IPS-15b (cell line): ENCODE data around the gene MYO7B.

ENCODE experiments used
- H3K27me3 ChIP-seq: one replicate; pipeline ENCODE4 v1.6.1; 2013; ENCODE audit warnings: low read length; ENCODE audit not compliant: control insufficient read depth, insufficient read depth
- H3K36me3 ChIP-seq: one replicate; pipeline ENCODE4 v1.6.1; 2013; ENCODE audit warnings: low read length; ENCODE audit not compliant: control insufficient read depth, insufficient read depth
- H3K4me1 ChIP-seq: one replicate; pipeline ENCODE4 v1.6.1; 2013; ENCODE audit warnings: mild to moderate bottlenecking, low read length; ENCODE audit not compliant: control insufficient read depth, insufficient read depth
- H3K4me3 ChIP-seq: one replicate; pipeline ENCODE4 v1.5.1; 2013; ENCODE audit warnings: low read depth, low read length
- H3K9ac ChIP-seq: one replicate; pipeline ENCODE4 v1.6.1; 2013; ENCODE audit warnings: low read depth, mild to moderate bottlenecking, low read length
- H3K9me3 ChIP-seq: one replicate; pipeline ENCODE4 v1.6.1; 2013; ENCODE audit warnings: mild to moderate bottlenecking, low read length; ENCODE audit not compliant: control insufficient read depth, insufficient read depth

Gene MYO7B

DNA sequence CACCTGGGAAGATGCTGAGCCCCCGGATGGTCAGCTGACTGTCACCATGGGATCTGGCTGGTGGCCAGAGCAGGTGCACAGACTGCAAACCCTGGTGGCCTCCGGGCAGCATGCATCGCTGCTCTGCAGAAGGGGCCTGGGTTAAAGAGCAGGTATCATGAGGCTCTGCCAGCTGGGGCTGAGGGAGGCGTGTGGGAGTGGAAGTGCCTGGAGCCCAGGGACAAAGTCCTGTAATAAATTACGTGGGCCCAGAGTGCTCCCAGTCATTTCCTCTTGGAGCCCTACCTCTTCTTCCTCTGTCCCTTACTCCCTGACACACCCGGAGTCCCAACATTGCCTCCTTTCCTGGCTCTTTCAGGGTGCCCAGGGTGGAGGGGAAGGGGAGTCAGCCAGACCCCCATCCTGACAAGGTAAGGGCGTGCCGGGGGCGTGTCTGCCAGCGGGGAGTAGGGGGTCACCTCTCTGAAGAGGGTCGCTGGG is at the start of gene MYO7B:
MYO7B (plus strand) TSS at position 262 of the 480 bp plus-strand sequence. CDS start 24,040 bp downstream, outside the sequence.
- no peak within 1 kb of the TSS for H3K4me3 ChIP-seq
- no peaks in the 10 kb centered on the region for H3K9me3 ChIP-seq
- H3K4me1 ChIP-seq, result no peaks in the 10 kb centered on the region
- no peaks in the 10 kb centered on the region for H3K36me3 ChIP-seq
- no peak within 1 kb of the TSS for H3K9ac ChIP-seq
- H3K27me3 ChIP-seq, result no peaks in the 10 kb centered on the region

DNA sequence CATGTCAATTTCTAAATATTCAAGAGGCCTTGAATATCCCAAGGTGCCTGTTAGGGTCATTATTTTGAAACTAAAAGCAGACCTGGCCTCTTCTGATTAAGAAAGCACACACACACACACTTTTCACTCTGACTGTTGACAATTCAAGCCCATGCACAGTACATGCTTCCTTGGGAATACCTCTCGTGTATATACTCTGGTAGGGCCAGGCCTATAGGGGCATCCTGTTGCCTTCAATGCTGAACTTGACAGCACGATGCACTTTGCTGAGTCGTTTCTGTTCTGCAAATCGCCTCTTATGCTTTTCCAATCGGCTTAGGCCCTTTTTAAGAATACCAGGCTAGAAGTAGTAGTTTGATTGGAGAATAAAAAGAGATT is 49.8 kb upstream of the MYO7B start:
- Histone ChIP-seq H3K9me3 (no peaks in the 10 kb centered on the region), H3K9ac (no peak overlapping the region), H3K36me3 (peaks cover 41% of the 10 kb centered on the region), H3K4me3 (no peak overlapping the region), H3K27me3 (no peaks in the 10 kb centered on the region), H3K4me1 (peaks cover 3% of the 10 kb centered on the region)

DNA sequence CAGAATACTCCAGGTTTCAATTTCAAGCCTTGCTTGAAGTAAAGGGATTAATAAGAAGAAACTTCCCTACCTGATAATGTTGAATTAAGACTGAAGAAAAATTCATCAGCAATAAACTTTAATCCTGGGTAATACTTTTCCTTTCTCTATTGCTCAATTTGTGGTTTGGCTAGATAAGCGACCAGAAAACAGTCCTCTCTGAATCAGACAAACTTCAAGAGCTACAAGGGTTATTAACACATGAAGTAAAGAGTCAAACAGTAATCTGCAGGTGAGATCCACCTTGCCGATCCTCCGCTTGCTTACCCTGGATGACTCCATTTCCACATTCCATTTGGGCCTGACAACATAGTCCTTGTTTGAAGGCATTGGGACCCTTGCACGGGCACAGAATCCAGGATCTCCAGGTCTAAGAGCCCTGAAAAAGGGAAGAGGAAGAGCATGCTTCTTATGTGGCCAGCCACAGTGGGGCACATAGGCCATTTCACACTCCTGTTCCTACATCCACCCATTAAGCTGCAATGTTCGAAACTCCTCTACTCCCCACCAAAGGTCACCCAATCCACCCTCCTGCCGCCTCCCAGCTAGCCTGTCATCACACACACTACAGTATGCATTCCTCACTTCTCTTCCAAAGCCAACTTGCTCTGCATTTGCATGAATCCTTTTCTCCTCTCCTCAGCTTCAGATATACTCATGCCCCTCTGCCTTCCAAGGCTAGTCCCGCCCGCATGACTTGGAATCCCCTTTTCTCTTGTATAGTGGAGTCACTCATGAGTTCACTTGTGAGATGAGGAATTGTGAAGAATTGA is 49.0 kb upstream of the MYO7B start:
- H3K27me3 ChIP-seq, result no peaks in the 10 kb centered on the region
- H3K4me1 ChIP-seq, result no peaks in the 10 kb centered on the region
- no peak overlapping the region for H3K9ac ChIP-seq
- no peaks in the 10 kb centered on the region for H3K9me3 ChIP-seq
- no peak overlapping the region for H3K4me3 ChIP-seq
- peaks cover 41% of the 10 kb centered on the region for H3K36me3 ChIP-seq

- Histone ChIP-seq H3K9me3 (no peaks in the 10 kb centered on the region), H3K4me3 (no peak overlapping the region), H3K27me3 (no peaks in the 10 kb centered on the region), H3K36me3 (peaks cover 37% of the 10 kb centered on the region), H3K4me1 (no peaks in the 10 kb centered on the region), H3K9ac (no peak overlapping the region)
Observed at GRCh38 chr2:127490283-127490682, 45.2 kb upstream of the MYO7B start.

DNA sequence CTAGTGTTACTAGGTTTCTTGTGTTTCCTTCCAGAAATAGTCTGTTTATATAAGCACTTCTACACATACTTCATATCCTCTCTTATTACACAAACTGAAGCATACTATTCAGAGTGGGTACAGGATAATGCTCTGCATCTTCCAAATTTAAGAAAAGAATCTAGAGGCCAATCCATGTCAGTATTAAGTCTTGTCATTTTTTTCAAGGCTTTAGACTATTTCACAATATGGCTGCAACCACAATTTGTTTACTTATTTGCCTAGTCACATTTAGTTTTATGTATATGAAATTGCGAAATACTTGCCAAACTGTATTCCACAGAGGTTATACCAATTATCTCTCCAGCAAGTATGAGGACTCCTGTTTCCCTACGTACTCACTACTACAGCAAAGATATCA is 37.1 kb upstream of the MYO7B start:
- no peaks in the 10 kb centered on the region for H3K9me3 ChIP-seq
- no peak overlapping the region for H3K9ac ChIP-seq
- H3K36me3 ChIP-seq, result peaks cover 7% of the 10 kb centered on the region

DNA sequence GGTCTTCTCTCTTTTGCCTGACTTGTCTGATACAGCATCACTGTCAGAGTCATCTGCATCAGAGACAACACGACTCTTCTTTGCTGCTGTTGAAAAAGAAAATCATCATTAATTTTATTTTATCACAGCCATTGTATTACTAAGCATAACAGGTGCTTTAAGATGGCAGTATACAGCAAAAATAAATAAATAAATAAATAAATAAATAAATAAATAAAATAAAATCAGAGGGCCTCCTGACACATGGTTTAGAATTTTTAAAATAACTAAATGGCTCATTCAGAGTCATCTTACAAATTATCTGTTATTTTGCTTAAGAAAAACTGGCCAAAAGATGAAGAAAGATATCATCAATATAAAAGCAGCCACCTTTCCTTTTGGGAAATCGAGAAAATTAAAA is 32.0 kb upstream of the MYO7B start:
- Histone ChIP-seq H3K27me3 (no peaks in the 10 kb centered on the region), H3K4me3 (no peak overlapping the region), H3K36me3 (peaks cover 17% of the 10 kb centered on the region), H3K4me1 (no peaks in the 10 kb centered on the region), H3K9ac (no peak overlapping the region), H3K9me3 (no peaks in the 10 kb centered on the region)

More for the DNA sequence above, 37.1 kb upstream of the MYO7B start:
- H3K4me3 ChIP-seq, result no peak overlapping the region
- H3K27me3 ChIP-seq, result no peaks in the 10 kb centered on the region
- H3K4me1 ChIP-seq, result no peaks in the 10 kb centered on the region

- Histone ChIP-seq H3K4me3 (no peak overlapping the region), H3K4me1 (no peaks in the 10 kb centered on the region), H3K36me3 (peaks cover 14% of the 10 kb centered on the region)
Observed at GRCh38 chr2:127504552-127505430, 30.7 kb upstream of the MYO7B start.

DNA sequence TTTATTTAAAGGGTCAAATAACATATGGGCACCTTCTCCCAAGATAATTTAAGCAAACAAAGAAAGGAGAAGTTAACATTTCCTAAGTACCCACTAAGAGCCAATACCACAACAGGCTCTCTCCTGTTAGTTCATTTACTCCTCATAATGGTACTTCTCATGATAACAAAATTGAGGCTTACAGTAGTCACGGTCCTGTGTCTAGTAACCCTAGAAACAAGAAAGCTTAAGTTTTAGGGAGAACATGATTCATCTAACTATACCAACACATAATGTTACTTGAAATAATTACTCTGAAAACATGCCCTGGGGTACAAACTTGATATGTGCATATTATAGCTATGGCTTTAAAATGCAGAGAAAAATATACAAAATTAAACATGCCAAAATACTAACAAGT is 29.0 kb upstream of the MYO7B start:
- no peak overlapping the region for H3K9ac ChIP-seq
- no peak overlapping the region for H3K4me3 ChIP-seq
- H3K27me3 ChIP-seq, result no peaks in the 10 kb centered on the region
- peaks cover 13% of the 10 kb centered on the region for H3K36me3 ChIP-seq
- H3K4me1 ChIP-seq, result no peaks in the 10 kb centered on the region
- H3K9me3 ChIP-seq, result no peaks in the 10 kb centered on the region

More at GRCh38 chr2:127504552-127505430, 30.7 kb upstream of the MYO7B start:
- Histone ChIP-seq H3K9ac (no peak overlapping the region), H3K9me3 (no peaks in the 10 kb centered on the region), H3K27me3 (no peaks in the 10 kb centered on the region)

- H3K36me3 ChIP-seq, result peaks cover 12% of the 10 kb centered on the region
- no peaks in the 10 kb centered on the region for H3K27me3 ChIP-seq
- H3K9ac ChIP-seq, result no peak overlapping the region
- H3K9me3 ChIP-seq, result no peaks in the 10 kb centered on the region
- H3K4me1 ChIP-seq, result no peaks in the 10 kb centered on the region
- no peak overlapping the region for H3K4me3 ChIP-seq
Observed at GRCh38 chr2:127508023-127508630, 27.4 kb upstream of the MYO7B start.

DNA sequence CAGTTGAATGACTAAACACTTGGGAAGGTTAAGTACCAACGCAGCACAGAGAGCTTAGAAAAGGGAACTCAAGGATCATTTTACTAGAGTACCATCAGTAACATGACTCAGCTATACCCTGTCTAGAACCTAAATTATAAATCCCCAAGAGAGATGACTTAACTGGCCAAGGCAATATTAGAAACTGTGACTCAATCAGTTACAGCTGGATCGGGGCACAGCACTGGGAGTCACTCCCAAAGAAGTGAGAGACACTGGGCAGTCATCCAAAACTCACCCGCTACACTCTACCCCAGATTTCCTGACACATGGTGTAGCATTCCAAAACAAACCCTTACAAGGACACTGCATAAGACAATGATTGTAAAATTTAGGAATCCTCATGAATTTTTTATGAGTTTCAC is 26.9 kb upstream of the MYO7B start:
- H3K4me1 ChIP-seq, result peaks cover 4% of the 10 kb centered on the region
- no peak overlapping the region for H3K4me3 ChIP-seq
- no peaks in the 10 kb centered on the region for H3K27me3 ChIP-seq
- H3K9me3 ChIP-seq, result no peaks in the 10 kb centered on the region
- H3K9ac ChIP-seq, result no peak overlapping the region
- H3K36me3 ChIP-seq, result peaks cover 10% of the 10 kb centered on the region

DNA sequence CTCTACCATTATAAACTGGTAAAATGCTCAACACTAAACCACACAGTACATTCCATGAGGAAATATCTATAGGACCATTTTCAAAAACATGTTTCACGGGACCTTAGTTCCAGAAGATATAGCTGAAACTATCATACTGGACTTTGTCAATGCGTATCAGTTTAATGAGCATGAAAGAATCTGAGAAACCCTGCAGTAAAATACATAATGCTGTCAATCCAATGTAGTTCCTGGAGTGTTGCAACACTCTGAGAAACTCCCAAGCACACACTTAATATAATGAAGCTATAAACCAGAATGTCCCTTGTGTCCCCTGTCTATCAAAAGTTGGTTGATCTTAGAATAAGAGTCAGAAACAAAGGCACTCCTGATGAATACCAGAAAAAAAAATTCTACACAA is 25.4 kb upstream of the MYO7B start:
- Histone ChIP-seq H3K27me3 (no peaks in the 10 kb centered on the region), H3K36me3 (peaks cover 4% of the 10 kb centered on the region), H3K4me3 (no peak overlapping the region), H3K9me3 (no peaks in the 10 kb centered on the region), H3K9ac (no peak overlapping the region), H3K4me1 (peaks cover 15% of the 10 kb centered on the region)
